HepG2 (cell line): ENCODE measurements around the gene CISH. TPM values are rescaled to one million over a fixed set of nuclear protein-coding genes. Genes with fewer than 3 reads are reported as not detected.

Source experiments
- ATM ChIP-seq: fragments of 450-650 bp; IDR thresholded peaks from 2 replicates; pipeline ENCODE4 v1.7.1; 2017; ENCODE audit warnings: mild to moderate bottlenecking, borderline replicate concordance
- CBX5 ChIP-seq: sonication (generic); formaldehyde crosslinking; IDR thresholded peaks from 2 replicates; pipeline ENCODE4 v1.4.0; 2020; ENCODE audit warnings: missing genetic modification reagents, borderline replicate concordance
- CSRNP2 ChIP-seq: sonication (generic); formaldehyde crosslinking; conservative IDR thresholded peaks from 2 replicates; pipeline ENCODE4 v1.8.0; 2022; ENCODE audit warnings: low read depth, missing genetic modification reagents
- KIAA2018 ChIP-seq: sonication (generic); formaldehyde crosslinking; IDR thresholded peaks from 2 replicates; pipeline ENCODE4 v1.5.0; 2020; ENCODE audit warnings: mild to moderate bottlenecking, missing genetic modification reagents, borderline replicate concordance
- SKI ChIP-seq: fragments of 450-650 bp; IDR thresholded peaks from one replicate; pipeline ENCODE4 v1.6.1; 2018; ENCODE audit warnings: mild to moderate bottlenecking; ENCODE audit not compliant: partially characterized antibody
- ZNF552 ChIP-seq: sonication (generic); formaldehyde crosslinking; IDR thresholded peaks from 2 replicates; pipeline ENCODE4 v1.9.0; 2022; ENCODE audit warnings: missing genetic modification reagents, mild to moderate bottlenecking, borderline replicate concordance
- ZNF569 ChIP-seq: sonication (generic); formaldehyde crosslinking; IDR thresholded peaks from 2 replicates; pipeline ENCODE4 v1.5.0; 2020; ENCODE audit warnings: mild to moderate bottlenecking, missing genetic modification reagents, moderate library complexity, borderline replicate concordance
- polyA plus RNA-seq, 8 experiments: library from polyadenylated mRNA; depleted of rRNA in 3 of 8; stranded (reverse) in 7 of 8; unstranded in 1 of 8; fragments of >200 nt; fragmentation: Illumina TruSeq in 4 of 8; extraction: Trizol in 4 of 8; gene quantifications; 2 replicates each; pipeline versions ENCODE4 v1.2.1 to v1.2.3, GENCODE V29; 2011 to 2016; ENCODE audit warnings: low read depth in 4 of 8, missing spikeins in 1 of 8, mixed read lengths in 1 of 8; ENCODE audit not compliant: insufficient read depth in 1 of 8
- total RNA-seq, 5 experiments: library from RNA; depleted of rRNA; stranded (reverse); fragments of >200 nt; fragmentation: Illumina TruSeq; extraction: Trizol; gene quantifications; 2 replicates each; pipeline ENCODE4 v1.2.3, GENCODE V29; 2016; ENCODE audit warnings: low read depth in 1 of 5
- TF ChIP-seq, protein P1 (sequence below), 2 experiments: sonication (generic) in 1 of 2; formaldehyde crosslinking in 1 of 2; IDR thresholded peaks; 2 replicates each; pipeline versions ENCODE4 v1.6.1 to v1.9.0; 2014 to 2022; ENCODE audit warnings: antibody characterized with exemption in 1 of 2, borderline replicate concordance in 1 of 2, inconsistent platforms in 1 of 2, low read depth in 1 of 2, missing genetic modification reagents in 1 of 2
- TF ChIP-seq, protein P2 (sequence below): sonication (generic); formaldehyde crosslinking; IDR thresholded peaks from 2 replicates; pipeline ENCODE4 v1.4.0; 2020; ENCODE audit warnings: missing genetic modification reagents, borderline replicate concordance

Gene CISH
- total and polyA plus RNA-seq, 2 of the 13 experiments (the other 11 are each of a cell fraction or from before 2014, with no cell fraction given): 0.91 to 1.5 TPM

DNA sequence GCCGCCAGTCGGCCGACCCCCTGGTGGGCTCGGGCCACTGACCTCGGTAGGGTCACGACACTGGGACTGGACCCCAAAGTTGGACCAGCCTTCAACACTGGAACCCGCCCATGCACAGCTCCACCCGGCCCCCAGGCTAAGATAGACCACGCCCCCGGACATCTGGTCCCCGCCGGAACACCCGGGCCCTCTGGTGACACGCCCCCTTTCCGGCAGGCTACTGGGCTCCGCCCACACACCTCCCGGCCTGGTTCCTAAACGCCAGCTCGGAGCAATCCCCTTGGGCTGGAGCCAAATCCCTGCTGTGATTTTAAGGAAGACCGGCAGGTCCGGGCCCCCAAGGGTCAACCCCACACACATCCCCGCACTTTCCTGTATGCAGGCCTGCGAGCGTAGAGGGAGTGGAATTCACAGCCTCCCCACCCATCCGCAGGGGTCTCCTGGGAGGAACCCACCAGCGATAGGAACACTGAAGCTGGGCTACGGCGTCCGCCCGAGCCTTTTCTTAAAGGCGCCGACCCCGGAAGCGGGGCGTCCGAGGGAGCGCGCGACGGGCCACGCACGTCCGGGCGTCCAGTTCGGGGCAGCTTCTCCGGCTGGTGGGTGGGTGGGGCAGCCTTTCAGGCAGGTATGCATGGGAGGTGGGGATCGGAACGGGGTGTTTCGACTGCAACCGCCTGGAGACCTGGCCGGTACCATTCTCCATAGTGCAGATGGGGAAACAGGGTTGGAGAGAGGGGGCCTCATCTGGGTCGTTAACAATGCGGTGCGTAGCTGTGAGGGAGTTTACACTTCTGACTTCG, 42.4 kb downstream of the CISH start, which contains the start of gene HEMK1 (continued):
- TF ChIP-seq, protein P1, sequence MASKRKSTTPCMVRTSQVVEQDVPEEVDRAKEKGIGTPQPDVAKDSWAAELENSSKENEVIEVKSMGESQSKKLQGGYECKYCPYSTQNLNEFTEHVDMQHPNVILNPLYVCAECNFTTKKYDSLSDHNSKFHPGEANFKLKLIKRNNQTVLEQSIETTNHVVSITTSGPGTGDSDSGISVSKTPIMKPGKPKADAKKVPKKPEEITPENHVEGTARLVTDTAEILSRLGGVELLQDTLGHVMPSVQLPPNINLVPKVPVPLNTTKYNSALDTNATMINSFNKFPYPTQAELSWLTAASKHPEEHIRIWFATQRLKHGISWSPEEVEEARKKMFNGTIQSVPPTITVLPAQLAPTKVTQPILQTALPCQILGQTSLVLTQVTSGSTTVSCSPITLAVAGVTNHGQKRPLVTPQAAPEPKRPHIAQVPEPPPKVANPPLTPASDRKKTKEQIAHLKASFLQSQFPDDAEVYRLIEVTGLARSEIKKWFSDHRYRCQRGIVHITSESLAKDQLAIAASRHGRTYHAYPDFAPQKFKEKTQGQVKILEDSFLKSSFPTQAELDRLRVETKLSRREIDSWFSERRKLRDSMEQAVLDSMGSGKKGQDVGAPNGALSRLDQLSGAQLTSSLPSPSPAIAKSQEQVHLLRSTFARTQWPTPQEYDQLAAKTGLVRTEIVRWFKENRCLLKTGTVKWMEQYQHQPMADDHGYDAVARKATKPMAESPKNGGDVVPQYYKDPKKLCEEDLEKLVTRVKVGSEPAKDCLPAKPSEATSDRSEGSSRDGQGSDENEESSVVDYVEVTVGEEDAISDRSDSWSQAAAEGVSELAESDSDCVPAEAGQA (IDR thresholded peaks at IDR 0.05; ENCODE audit: low read depth): peak; percentile 79
- TF ChIP-seq, protein P1 (CRISPR knock-in tag; IDR thresholded peaks at IDR 0.05; ENCODE audit: borderline replicate concordance): no peak
- TF ChIP-seq CBX5 (CRISPR knock-in tag) (0 out of 2 replicates have a peak, but pooled peaks have one; percentile 46), ATM (no peak), CSRNP2 (CRISPR knock-in tag) (no peak), KIAA2018 (no peak), SKI (peak; percentile 31), ZNF569 (CRISPR knock-in tag) (no peak), ZNF552 (CRISPR knock-in tag) (peak; percentile 85; the same call in 1 of the 2 replicates)
- TF ChIP-seq, protein P2, sequence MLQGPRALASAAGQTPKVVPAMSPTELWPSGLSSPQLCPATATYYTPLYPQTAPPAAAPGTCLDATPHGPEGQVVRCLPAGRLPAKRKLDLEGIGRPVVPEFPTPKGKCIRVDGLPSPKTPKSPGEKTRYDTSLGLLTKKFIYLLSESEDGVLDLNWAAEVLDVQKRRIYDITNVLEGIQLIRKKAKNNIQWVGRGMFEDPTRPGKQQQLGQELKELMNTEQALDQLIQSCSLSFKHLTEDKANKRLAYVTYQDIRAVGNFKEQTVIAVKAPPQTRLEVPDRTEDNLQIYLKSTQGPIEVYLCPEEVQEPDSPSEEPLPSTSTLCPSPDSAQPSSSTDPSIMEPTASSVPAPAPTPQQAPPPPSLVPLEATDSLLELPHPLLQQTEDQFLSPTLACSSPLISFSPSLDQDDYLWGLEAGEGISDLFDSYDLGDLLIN (CRISPR knock-in tag): 0 out of 2 replicates have a peak, but pooled peaks have one; percentile 6
